CD4-positive, alpha-beta T cell treated with Interleukin-21 for 1 hour (primary cell): ENCODE measurements around the gene ADAP1.
"Not testable (repeated sequence)": the region's sequence is repeated elsewhere in the genome, so short reads cannot be mapped to it uniquely, and the experiment has no call there.

Experiments used
- DNase-seq: peaks from one replicate; pipeline ENCODE4 v3.0.0-alpha.2; 2020

ADAP1 gene

GRCh38 chr7:954330-955238 is at the start of gene ADAP1:
ADAP1 (minus strand) TSS chr7:954680; CDS start chr7:954477, 203 bp downstream.
- DNase-seq = peak; percentile 66

GRCh38 chr7:1002445-1002844 is 48.0 kb upstream of the ADAP1 start:
- DNase-seq = not testable (repeated sequence)

- DNase-seq = not testable (repeated sequence)
Measured at GRCh38 chr7:1002026-1002425, 47.5 kb upstream of the ADAP1 start.

GRCh38 chr7:1001069-1001770 is 46.7 kb upstream of the ADAP1 start:
- DNase-seq = not testable (repeated sequence)

GRCh38 chr7:999941-1000935 is 45.8 kb upstream of the ADAP1 start:
- no peak for DNase-seq

GRCh38 chr7:999149-999879 is 44.8 kb upstream of the ADAP1 start:
- no peak for DNase-seq

- no peak for DNase-seq
Measured at GRCh38 chr7:997404-998395, 43.2 kb upstream of the ADAP1 start.

- DNase-seq = no peak
Measured at GRCh38 chr7:996079-996872, 41.8 kb upstream of the ADAP1 start.

- DNase-seq = no peak
Measured at GRCh38 chr7:995571-995970, 41.1 kb upstream of the ADAP1 start.

GRCh38 chr7:994592-995308 is 40.3 kb upstream of the ADAP1 start:
- DNase-seq = no peak

GRCh38 chr7:992709-993607 is 38.5 kb upstream of the ADAP1 start:
- DNase-seq = peak; percentile 93

- no peak for DNase-seq
Measured at GRCh38 chr7:991729-992656, 37.5 kb upstream of the ADAP1 start.

- DNase-seq = no peak
Measured at GRCh38 chr7:990933-991728, 36.7 kb upstream of the ADAP1 start.

GRCh38 chr7:990352-990932 is 36.0 kb upstream of the ADAP1 start:
- DNase-seq = no peak

GRCh38 chr7:988963-989529 is 34.6 kb upstream of the ADAP1 start:
- no peak for DNase-seq
